OCI-LY1 (cell line): ENCODE results near the gene COL18A1.

ENCODE experiments used
- H2AFZ ChIP-seq: fragments of 200-600 bp; sonication (generic), shearing (Covaris generic); 2 replicates; pipeline ENCODE4 v1.6.0; 2014; ENCODE audit warnings: antibody characterized with exemption, mild to moderate bottlenecking, low read length
- H3F3A ChIP-seq: fragments of 200-600 bp; sonication (generic), shearing (Covaris generic); 2 replicates; pipeline ENCODE4 v1.6.0; 2014; ENCODE audit warnings: mild to moderate bottlenecking, antibody characterized with exemption, low read length, moderate library complexity; ENCODE audit not compliant: insufficient read depth
- H3K27ac ChIP-seq: fragments of 200-600 bp; sonication (generic); 2 replicates; pipeline ENCODE4 v1.5.1; 2014; ENCODE audit warnings: low read length, mixed run types, mild to moderate bottlenecking, low read depth; ENCODE audit not compliant: poor library complexity, severe bottlenecking
- H3K27me3 ChIP-seq: fragments of 200-600 bp; sonication (generic); 2 replicates; pipeline ENCODE4 v1.6.0; 2014; ENCODE audit warnings: antibody characterized with exemption, mild to moderate bottlenecking, low read length, moderate library complexity; ENCODE audit not compliant: insufficient read depth
- H3K36me3 ChIP-seq: fragments of 200-600 bp; sonication (generic); 2 replicates; pipeline ENCODE4 v1.6.1; 2014; ENCODE audit warnings: mild to moderate bottlenecking, antibody characterized with exemption, low read length, moderate library complexity, mixed read lengths; ENCODE audit not compliant: insufficient read depth
- H3K4me1 ChIP-seq: fragments of 200-600 bp; sonication (generic); 2 replicates; pipeline ENCODE4 v1.5.1; 2014; ENCODE audit warnings: mild to moderate bottlenecking, low read length, moderate library complexity; ENCODE audit not compliant: insufficient read depth, severe bottlenecking
- H3K4me2 ChIP-seq: fragments of 200-600 bp; sonication (generic), shearing (Covaris generic); 2 replicates; pipeline ENCODE4 v1.6.1; 2014; ENCODE audit warnings: low read length
- H3K4me3 ChIP-seq: fragments of 200-600 bp; sonication (generic); 2 replicates; pipeline ENCODE4 v1.5.1; 2014; ENCODE audit warnings: low read length, low read depth, mild to moderate bottlenecking, mixed read lengths; ENCODE audit not compliant: poor library complexity, severe bottlenecking
- H3K79me2 ChIP-seq: fragments of 200-600 bp; shearing (Covaris generic); 2 replicates; pipeline ENCODE4 v1.6.1; 2016; ENCODE audit warnings: mixed run types, low read length, mixed read lengths; ENCODE audit not compliant: insufficient read depth
- H3K9ac ChIP-seq: fragments of 200-600 bp; sonication (generic), shearing (Covaris generic); 2 replicates; pipeline ENCODE4 v1.6.1; 2014; ENCODE audit warnings: mild to moderate bottlenecking, low read length, mixed read lengths
- H3K9me2 ChIP-seq: fragments of 200-600 bp; sonication (generic), shearing (Covaris generic); 2 replicates; pipeline ENCODE4 v1.6.1; 2014; ENCODE audit warnings: low read depth, mild to moderate bottlenecking, low read length, mixed read lengths
- H3K9me3 ChIP-seq: fragments of 200-600 bp; shearing (Covaris generic); 2 replicates; pipeline ENCODE4 v1.6.1; 2014; ENCODE audit warnings: low read length, mixed read lengths
- H4K20me1 ChIP-seq: fragments of 200-600 bp; sonication (generic), shearing (Covaris generic); 2 replicates; pipeline ENCODE4 v1.6.0; 2016; ENCODE audit warnings: mild to moderate bottlenecking, low read length; ENCODE audit not compliant: insufficient read depth
- CTCF ChIP-seq: fragments of 200-600 bp; sonication (generic), shearing (Covaris generic); IDR thresholded peaks from 2 replicates; pipeline ENCODE4 v1.5.1; 2017; ENCODE audit warnings: mild to moderate bottlenecking, antibody characterized with exemption, low read length, moderate library complexity, mixed read lengths
- EZH2 ChIP-seq: fragments of 200-600 bp; sonication (generic), shearing (Covaris generic); IDR thresholded peaks from 2 replicates; pipeline ENCODE4 v1.8.0; 2017; ENCODE audit warnings: borderline replicate concordance, mixed run types, mild to moderate bottlenecking, antibody characterized with exemption, low read length, moderate library complexity, mixed read lengths

COL18A1 gene

GRCh38 chr21:45544449-45545235, 139.7 kb downstream of the COL18A1 start:
- Histone ChIP-seq H3K36me3 (no peaks in the 10 kb centered on the region), H3K9ac (no peak overlapping the region), H3K9me2 (no peaks in the 10 kb centered on the region), H3K4me2 (no peak overlapping the region), H3K27me3 (no peaks in the 10 kb centered on the region; the same call in 1 of the 2 replicates), H4K20me1 (no peaks in the 10 kb centered on the region), H3K9me3 (no peaks in the 10 kb centered on the region), H3K4me1 (peaks cover 7% of the 10 kb centered on the region), H3K27ac (no peak overlapping the region), H2AFZ (no peak overlapping the region), H3K4me3 (no peak overlapping the region), H3K79me2 (no peaks in the 10 kb centered on the region), H3F3A (no peaks in the 10 kb centered on the region)
- TF ChIP-seq EZH2: no peak
- TF ChIP-seq CTCF: no peak

- Histone ChIP-seq H3K27ac (no peak overlapping the region), H3K9me3 (no peaks in the 10 kb centered on the region), H3K4me2 (no peak overlapping the region), H3K9me2 (no peaks in the 10 kb centered on the region), H3K79me2 (no peaks in the 10 kb centered on the region), H3K9ac (no peak overlapping the region), H3F3A (no peaks in the 10 kb centered on the region), H2AFZ (no peak overlapping the region), H4K20me1 (no peaks in the 10 kb centered on the region), H3K4me1 (peaks cover 7% of the 10 kb centered on the region), H3K27me3 (no peaks in the 10 kb centered on the region; the same call in 1 of the 2 replicates), H3K36me3 (no peaks in the 10 kb centered on the region), H3K4me3 (no peak overlapping the region)
- TF ChIP-seq EZH2: no peak
Observed at GRCh38 chr21:45545236-45545570, 140.2 kb downstream of the COL18A1 start.

GRCh38 chr21:45545691-45546531, 140.9 kb downstream of the COL18A1 start:
- Histone ChIP-seq H3K27ac (no peak overlapping the region), H3K4me3 (no peak overlapping the region)

More at GRCh38 chr21:45545691-45546531, 140.9 kb downstream of the COL18A1 start:
- H3K36me3 ChIP-seq: no peaks in the 10 kb centered on the region
- peaks cover 5% of the 10 kb centered on the region for H3K4me1 ChIP-seq
- no peaks in the 10 kb centered on the region for H3F3A ChIP-seq
- H4K20me1 ChIP-seq: no peaks in the 10 kb centered on the region
- TF ChIP-seq EZH2 (no peak), CTCF (no peak)
- H3K9ac ChIP-seq: no peak overlapping the region
- no peak overlapping the region for H2AFZ ChIP-seq
- H3K4me2 ChIP-seq: no peak overlapping the region
- no peaks in the 10 kb centered on the region for H3K9me3 ChIP-seq
- H3K27me3 ChIP-seq: no peaks in the 10 kb centered on the region; the same call in 1 of the 2 replicates
- H3K9me2 ChIP-seq: no peaks in the 10 kb centered on the region
- H3K79me2 ChIP-seq: no peaks in the 10 kb centered on the region
